Measurements from ENCODE around the gene ASB13.

ASB13 gene

DNA sequence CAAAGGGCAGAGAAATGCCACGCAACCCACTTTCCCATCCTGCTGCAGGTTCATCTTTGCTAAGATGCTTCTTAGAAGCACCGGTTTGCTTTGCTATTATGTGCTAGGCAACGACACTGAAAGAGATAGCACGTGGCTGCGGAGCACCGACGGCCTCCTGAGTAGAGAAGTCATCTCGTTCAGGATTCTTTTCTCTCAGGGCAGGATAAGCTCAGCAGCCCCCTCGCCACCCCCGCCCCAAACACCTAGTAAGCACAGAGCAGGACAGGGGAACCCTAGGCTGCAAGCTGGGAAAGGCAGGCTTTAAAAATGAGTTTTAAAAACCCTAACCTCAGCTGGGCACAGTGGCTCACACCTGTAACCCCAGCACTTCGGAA is 15.0 kb downstream of the ASB13 start:
- H3K27ac ChIP-seq: no peak overlapping the region
- no peak for TF ChIP-seq CTCF (conservative IDR thresholded peaks at IDR 0.05)

- no peak for TF ChIP-seq CTCF (conservative IDR thresholded peaks at IDR 0.05)
Measured at GRCh38 chr10:5650664-5651387, 15.6 kb downstream of the ASB13 start.

GRCh38 chr10:5649746-5650145 is 16.6 kb downstream of the ASB13 start:
- H3K27ac ChIP-seq: no peak overlapping the region
- TF ChIP-seq CTCF (conservative IDR thresholded peaks at IDR 0.05): no peak

More at GRCh38 chr10:5650664-5651387, 15.6 kb downstream of the ASB13 start:
- no peak overlapping the region; the same call in 1 of the 2 replicates for H3K27ac ChIP-seq

DNA sequence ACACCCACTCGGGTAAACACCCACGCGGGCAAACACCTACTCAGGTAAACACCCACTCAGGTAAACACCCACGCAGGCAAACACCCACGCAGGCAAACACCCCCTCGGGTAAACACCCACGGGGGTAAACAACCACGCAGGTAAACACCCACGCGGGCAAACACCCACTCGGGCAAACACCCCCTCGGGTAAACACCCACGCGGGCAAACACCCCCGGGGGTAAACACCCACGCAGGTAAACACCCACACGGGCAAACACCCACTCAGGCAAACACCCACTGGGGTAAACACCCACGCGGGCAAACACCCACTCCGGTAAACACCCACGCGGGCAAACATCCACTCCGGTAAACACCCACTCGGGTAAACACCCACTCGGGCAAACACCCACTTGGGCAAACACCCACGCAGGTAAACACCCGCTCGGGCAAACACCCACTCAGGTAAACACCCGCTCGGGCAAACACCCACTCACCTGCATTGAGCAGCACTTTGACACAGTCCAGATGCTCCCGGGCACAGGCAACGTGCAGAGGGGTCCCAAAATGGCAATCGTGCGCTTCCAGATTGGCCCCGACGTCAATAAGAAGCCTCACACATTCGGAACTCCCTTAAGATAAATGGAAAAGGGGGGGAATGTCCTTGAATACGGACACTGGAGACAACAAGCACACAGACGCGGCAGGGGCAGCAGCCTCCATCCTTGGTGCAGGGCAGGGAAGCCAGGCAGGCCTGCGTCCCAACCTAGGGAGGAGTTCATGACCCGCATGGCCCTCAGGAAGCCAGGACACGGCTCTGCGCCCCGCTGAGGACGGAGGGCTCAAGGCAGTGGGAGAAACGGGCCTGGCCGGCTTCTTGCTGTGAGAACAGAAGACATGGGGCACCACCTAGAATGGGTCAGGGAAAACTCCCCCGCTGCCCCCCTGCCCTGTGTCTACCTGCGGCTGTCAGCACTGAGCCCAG is 17.6 kb downstream of the ASB13 start:
- no peak for TF ChIP-seq CTCF (conservative IDR thresholded peaks at IDR 0.05)

GRCh38 chr10:5647507-5648240 is 18.7 kb downstream of the ASB13 start:
- TF ChIP-seq CTCF (conservative IDR thresholded peaks at IDR 0.05): no peak
- H3K27ac ChIP-seq: peak overlapping the region; percentile 90

More for the DNA sequence above, 17.6 kb downstream of the ASB13 start:
- H3K27ac ChIP-seq: peak overlapping the region; percentile 33

DNA sequence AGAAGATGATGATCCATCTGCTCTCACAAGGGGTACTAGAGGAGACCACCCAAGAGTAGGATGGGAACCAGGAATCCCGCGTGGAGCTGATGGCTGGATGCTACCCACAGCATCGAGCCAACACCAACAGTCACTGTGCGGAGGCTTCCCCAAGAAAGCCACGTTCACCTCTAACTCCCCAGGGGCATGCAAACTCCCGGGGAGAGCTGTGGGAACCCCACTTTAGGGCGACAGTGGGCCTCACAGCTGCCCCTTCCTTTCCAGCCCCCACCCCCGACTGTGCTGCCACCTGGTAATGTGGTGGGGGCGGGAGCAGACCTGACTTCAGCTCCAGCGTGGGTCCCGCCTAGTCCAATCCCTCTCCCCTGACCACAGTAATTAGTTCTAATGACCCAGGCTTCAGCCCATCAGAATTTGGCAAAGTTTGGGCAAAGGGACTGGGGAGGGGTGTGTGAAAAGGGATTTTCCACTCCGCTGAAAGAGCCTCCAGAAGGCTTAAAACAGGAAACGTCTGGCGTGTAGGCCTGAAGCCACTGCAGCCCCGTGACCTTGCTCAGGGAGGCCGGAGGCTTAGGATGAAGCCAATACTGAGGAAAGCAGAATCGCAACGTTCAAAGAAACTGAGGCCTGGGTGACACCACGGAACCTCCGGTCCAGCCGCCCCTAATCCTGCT is 20.3 kb downstream of the ASB13 start:
- H3K27ac ChIP-seq: peak overlapping the region; percentile 90
- TF ChIP-seq CTCF (conservative IDR thresholded peaks at IDR 0.05): no peak

Data from VCaP (cell line).